GM12892 (cell line): ENCODE results near the gene ELOVL5.

Experiments used
- POLR2A ChIP-seq: IDR thresholded peaks from 2 replicates; pipeline ENCODE4 v1.6.1; 2011; ENCODE audit warnings: low read depth, low read length, control low read depth
- POLR2AphosphoS5 ChIP-seq: IDR thresholded peaks from 2 replicates; pipeline ENCODE4 v1.6.1; 2011; ENCODE audit warnings: low read depth, low read length, control low read depth

GRCh38 chr6:53264915-53265607 lies 83.7 kb downstream of the ELOVL5 start:
- TF ChIP-seq POLR2AphosphoS5 (no peak), POLR2A (no peak)
